GM13976 (cell line): ENCODE measurements around the gene PSTK.
A peak's percentile ranks its signal among the peaks of the same experiment; 100 is the strongest.

Experiments
- DNase-seq: peaks from one replicate; pipeline ENCODE4 v3.0.0; 2012; ENCODE audit warnings: low spot score
- in situ Hi-C: fragments of 300-500 bp; cut with MboI; formaldehyde crosslinking; loops from one replicate; pipeline ENCODE4 v1.12.0; 2022; ENCODE audit warnings: low sequenced_read_pairs, mixed read lengths, inconsistent platforms; ENCODE audit not compliant: unreplicated experiment
- TF ChIP-seq, protein P1 (sequence below): IDR thresholded peaks from 2 replicates; pipeline ENCODE4 v1.5.1; 2012; ENCODE audit warnings: borderline replicate concordance, mild to moderate bottlenecking; ENCODE audit not compliant: insufficient read depth; ENCODE audit errors: extremely low read depth, missing control alignments, control extremely low read depth

Gene PSTK

DNA sequence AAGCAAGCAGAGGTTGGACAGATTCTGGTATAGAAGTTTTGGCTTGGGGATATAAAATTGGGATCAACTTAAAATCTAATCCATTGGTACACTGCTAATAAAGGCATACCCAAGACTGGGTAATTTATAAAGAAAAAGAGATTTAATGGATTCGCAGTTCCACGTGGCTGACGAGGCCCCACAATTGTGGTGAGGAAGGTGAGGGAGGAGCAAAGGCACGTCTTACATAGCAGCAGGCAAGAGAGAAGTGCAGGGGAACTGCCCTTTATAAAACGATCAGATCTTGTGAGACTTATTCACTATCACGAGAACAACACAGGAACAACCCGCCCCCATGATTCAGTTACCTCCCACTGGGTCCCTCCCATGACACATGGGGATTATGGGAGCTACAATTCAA, 38.3 kb downstream of the PSTK start:
- DNase-seq = no peak
- TF ChIP-seq, protein P1, sequence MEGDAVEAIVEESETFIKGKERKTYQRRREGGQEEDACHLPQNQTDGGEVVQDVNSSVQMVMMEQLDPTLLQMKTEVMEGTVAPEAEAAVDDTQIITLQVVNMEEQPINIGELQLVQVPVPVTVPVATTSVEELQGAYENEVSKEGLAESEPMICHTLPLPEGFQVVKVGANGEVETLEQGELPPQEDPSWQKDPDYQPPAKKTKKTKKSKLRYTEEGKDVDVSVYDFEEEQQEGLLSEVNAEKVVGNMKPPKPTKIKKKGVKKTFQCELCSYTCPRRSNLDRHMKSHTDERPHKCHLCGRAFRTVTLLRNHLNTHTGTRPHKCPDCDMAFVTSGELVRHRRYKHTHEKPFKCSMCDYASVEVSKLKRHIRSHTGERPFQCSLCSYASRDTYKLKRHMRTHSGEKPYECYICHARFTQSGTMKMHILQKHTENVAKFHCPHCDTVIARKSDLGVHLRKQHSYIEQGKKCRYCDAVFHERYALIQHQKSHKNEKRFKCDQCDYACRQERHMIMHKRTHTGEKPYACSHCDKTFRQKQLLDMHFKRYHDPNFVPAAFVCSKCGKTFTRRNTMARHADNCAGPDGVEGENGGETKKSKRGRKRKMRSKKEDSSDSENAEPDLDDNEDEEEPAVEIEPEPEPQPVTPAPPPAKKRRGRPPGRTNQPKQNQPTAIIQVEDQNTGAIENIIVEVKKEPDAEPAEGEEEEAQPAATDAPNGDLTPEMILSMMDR = no peak

DNA sequence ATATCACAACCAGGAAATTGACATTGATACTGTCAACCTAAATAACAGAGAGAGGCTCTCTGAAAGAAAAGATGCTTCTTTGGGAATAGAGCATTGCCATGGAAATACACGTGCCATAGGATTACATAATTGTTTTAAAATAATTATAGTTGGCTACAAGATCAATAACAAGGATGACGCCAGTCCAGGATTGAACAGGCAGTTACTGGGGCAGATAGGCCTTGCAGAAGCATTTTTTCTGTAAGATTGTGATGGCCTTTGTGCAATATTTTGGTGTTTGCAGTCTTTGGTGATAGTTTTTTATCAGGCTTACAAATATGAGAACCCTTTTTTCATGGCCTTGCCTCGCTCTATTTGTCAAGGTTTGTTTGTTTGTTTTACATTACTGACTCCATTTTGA, 39.1 kb downstream of the PSTK start:
- no peak for DNase-seq
- in situ Hi-C loops = no loop called here

More for the DNA sequence above, 38.3 kb downstream of the PSTK start:
- in situ Hi-C loops = no loop called here

DNA sequence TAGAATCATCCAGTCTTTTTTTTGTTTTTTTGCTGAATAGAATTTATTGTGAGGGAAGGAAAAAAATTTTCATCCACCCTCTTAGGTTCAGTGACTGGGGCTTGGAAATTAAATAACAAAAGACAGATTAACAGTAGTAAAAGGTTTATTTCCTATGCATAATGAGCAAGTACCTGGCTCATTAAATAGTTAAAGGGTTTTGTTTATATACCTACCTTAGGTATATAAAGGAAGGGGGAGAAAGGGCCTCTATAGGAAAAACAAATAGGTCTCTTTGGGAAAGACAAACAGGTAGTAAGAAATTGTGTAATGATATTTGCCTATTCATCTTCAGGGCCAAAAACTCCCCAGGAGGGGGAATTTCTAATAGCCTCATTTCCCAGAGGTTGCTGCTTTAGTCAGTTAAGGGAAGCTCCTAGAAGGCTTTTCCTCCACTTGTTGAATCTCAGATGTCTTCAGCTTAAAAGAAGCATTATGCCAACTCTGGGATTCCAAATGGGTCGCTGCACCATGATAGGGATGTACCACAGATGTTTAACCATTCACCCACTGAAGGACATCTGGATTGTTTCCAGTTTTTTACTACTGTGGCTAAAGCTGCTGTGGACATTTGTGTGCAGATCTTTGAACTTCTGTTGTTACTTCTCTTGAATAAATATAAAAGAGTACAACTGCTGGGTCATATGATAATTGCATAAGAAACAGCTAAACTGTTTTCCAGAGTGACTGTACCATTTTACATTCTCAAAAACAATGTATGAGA, 39.9 kb downstream of the PSTK start:
- in situ Hi-C loops = loop anchor here (10.0 kb wide), 1 partner anchor 545 kb away; no protein-coding TSS in a partner anchor
- no peak for DNase-seq
- TF ChIP-seq, protein P1 = no peak

More for the DNA sequence above, 39.1 kb downstream of the PSTK start:
- TF ChIP-seq, protein P1 = no peak

DNA sequence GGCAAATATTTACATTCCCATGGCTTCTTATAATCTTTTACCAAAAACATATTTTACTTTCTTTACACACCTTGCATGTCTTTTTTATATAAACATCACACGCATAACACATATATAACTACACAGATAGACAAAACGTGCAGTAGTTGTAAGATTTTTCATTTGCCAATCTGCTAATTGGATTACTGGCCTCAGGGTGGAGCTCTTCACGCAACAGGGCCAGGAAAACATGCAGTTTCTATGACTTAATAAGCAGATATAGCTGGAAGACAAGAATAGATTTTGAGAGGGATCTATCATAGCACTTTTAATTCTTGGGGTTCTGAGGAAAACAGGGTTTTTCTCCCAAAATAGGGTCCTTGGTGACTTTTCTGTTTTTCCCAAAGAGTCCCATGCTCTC, 41.3 kb downstream of the PSTK start:
- TF ChIP-seq, protein P1 = peak; percentile 18
- in situ Hi-C loops = loop anchor here (10.0 kb wide), 1 partner anchor 543 kb away; no protein-coding TSS in a partner anchor

DNA sequence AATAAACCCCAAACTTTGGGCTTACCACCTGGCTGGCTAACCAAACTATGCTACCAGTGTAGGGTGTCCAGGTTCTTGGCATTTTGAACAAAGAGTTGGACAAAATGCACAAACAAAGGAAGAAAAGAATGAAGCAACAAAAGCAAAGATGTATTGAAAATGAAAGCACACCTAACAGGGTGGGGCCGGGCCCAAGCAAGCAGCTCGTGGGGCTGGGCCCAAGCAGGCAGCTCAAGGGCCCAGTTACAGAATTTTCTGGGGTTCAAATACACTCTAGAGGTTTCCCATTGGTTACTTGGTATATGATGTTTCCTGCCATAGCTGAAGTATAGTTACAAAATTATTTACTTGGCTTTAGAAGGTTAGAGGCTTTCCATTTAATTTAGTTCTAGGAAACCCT, 44.3 kb downstream of the PSTK start:
- TF ChIP-seq, protein P1 = no peak
- in situ Hi-C loops = loop anchor here (10.0 kb wide), 1 partner anchor 540 kb away; no protein-coding TSS in a partner anchor
- DNase-seq = no peak

More for the DNA sequence above, 41.3 kb downstream of the PSTK start:
- no peak for DNase-seq

DNA sequence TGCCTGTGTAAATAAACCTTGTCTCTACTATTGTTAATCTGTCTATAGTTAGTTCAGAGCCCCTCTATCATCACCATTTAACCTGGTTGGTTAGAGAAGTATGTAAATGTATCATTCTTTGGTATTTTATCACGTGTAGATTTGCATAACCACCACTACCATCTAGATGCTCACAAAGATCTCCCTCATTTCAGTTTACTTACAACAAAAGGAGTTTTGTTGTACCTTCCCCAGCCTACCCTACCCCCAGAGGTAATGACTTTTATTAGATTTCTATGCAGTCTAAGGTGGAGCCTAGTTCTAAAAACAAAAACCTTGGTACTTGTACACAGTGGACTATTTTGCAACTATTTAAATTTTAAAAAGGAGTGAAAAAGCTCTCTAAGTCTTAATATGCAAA, 46.1 kb downstream of the PSTK start:
- TF ChIP-seq, protein P1 = no peak
- DNase-seq = no peak
- in situ Hi-C loops = loop anchor here (10.0 kb wide), 1 partner anchor 538 kb away; no protein-coding TSS in a partner anchor
